Suprapubic skin (tissue), 4 donors: ENCODE measurements around the gene ST3GAL3. TPM values are rescaled to one million over a fixed set of nuclear protein-coding genes. Genes with fewer than 3 reads are reported as not detected.

Experiments
- DNase-seq, 2 donors: peaks; one replicate each; pipeline ENCODE4 v3.0.0-alpha.2; 2019; ENCODE audit warnings: low spot score in 2 of 2
- H3K27ac ChIP-seq: fragments of 200-600 bp; sonication (generic); one replicate; pipeline ENCODE4 v1.5.1; 2019
- H3K27me3 ChIP-seq: fragments of 200-600 bp; sonication (generic); one replicate; pipeline ENCODE4 v1.5.1; 2019
- H3K36me3 ChIP-seq: fragments of 200-600 bp; sonication (generic); one replicate; pipeline ENCODE4 v1.5.1; 2019
- H3K4me1 ChIP-seq: fragments of 200-600 bp; sonication (generic); one replicate; pipeline ENCODE4 v1.5.1; 2019
- H3K4me3 ChIP-seq: fragments of 200-600 bp; sonication (generic); one replicate; pipeline ENCODE4 v1.5.1; 2019; ENCODE audit warnings: mild to moderate bottlenecking
- H3K9me3 ChIP-seq: fragments of 200-600 bp; sonication (generic); one replicate; pipeline ENCODE4 v1.5.1; 2019
- CTCF ChIP-seq, 2 donors: fragments of 200-600 bp in 1 of 2; fragments of 450-650 bp in 1 of 2; sonication (generic) in 1 of 2; IDR thresholded peaks; one replicate each; pipeline ENCODE4 v1.5.1; 2016 to 2019; ENCODE audit warnings: antibody characterized with exemption in 2 of 2, mild to moderate bottlenecking in 1 of 2, moderate library complexity in 1 of 2
- EP300 ChIP-seq: sonication (generic); formaldehyde crosslinking; IDR thresholded peaks from one replicate; pipeline ENCODE4 v1.6.1; 2017; ENCODE audit warnings: antibody characterized with exemption
- POLR2A ChIP-seq, 2 donors: fragments of 450-650 bp; IDR thresholded peaks; one replicate each; pipeline ENCODE4 v1.6.1; 2017; ENCODE audit warnings: antibody characterized with exemption in 2 of 2, mild to moderate bottlenecking in 2 of 2, moderate library complexity in 2 of 2
- POLR2AphosphoS5 ChIP-seq, 3 donors: sonication (generic); formaldehyde crosslinking; IDR thresholded peaks; one replicate each; pipeline ENCODE4 v1.6.1; 2017; ENCODE audit warnings: antibody characterized with exemption in 3 of 3
- WGBS: methylation state at CpG from one replicate; pipeline ENCODE4 v1.1.5; 2018; 5-methylcytosine and 5-hydroxymethylcytosine counted together
- total RNA-seq, 4 donors: library from RNA; depleted of rRNA; stranded (reverse); fragments of >200 nt; gene quantifications; one replicate each; pipeline ENCODE4 v1.1.0, GENCODE V29; 2016

Gene ST3GAL3
- total RNA-seq, 4 donors from 2014 or later, result 6.3 to 21.0 (median 9.9) TPM

GRCh38 chr1:43873851-43874250 lies 166.5 kb downstream of the ST3GAL3 start:
- H3K4me1 ChIP-seq, result peaks cover 6% of the 10 kb centered on the region
- no peaks in the 10 kb centered on the region for H3K36me3 ChIP-seq
- H3K4me3 ChIP-seq, result no peak overlapping the region
- no peaks in the 10 kb centered on the region for H3K27me3 ChIP-seq
- H3K9me3 ChIP-seq, result no peaks in the 10 kb centered on the region
- TF ChIP-seq CTCF (IDR thresholded peaks at IDR 0.05) (no peak), EP300 (no peak), POLR2A (IDR thresholded peaks at IDR 0.05) (no peak), POLR2AphosphoS5 (IDR thresholded peaks at IDR 0.05) (no peak)
- H3K27ac ChIP-seq, result no peak overlapping the region
- no peak for DNase-seq

- 93% methylated on average over 3 of the region's 3 CpGs for WGBS
- no peak for DNase-seq
Observed at GRCh38 chr1:43874716-43875115, 167.4 kb downstream of the ST3GAL3 start.

DNA sequence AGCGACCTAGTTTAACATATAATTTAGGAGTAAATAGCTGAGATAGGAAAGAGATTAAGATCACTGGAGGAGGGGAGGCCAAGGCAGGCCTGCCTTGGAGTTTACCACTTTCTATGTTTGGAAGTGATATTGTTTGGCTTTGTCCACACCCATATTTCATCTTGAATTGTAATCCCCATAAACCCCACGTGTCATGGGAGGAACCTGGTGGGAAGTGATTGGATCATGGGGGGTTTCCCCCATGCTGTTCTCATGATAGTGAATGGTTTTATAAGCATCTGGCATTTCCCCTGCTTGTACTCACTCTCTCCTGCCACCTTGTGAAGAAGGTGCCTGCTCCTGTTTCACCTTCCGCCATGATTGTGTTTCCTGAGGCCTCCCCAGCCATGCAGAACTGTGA lies 168.0 kb downstream of the ST3GAL3 start:
- H3K4me1 ChIP-seq, result peaks cover 14% of the 10 kb centered on the region
- TF ChIP-seq POLR2AphosphoS5 (IDR thresholded peaks at IDR 0.05), result no peak
- no peak for TF ChIP-seq CTCF (IDR thresholded peaks at IDR 0.05)
- TF ChIP-seq POLR2A (IDR thresholded peaks at IDR 0.05), result no peak
- TF ChIP-seq EP300, result no peak
- no peaks in the 10 kb centered on the region for H3K9me3 ChIP-seq
- H3K4me3 ChIP-seq, result no peak overlapping the region
- no peaks in the 10 kb centered on the region for H3K36me3 ChIP-seq
- 80% methylated on average over 3 of the region's 3 CpGs for WGBS
- H3K27me3 ChIP-seq, result no peaks in the 10 kb centered on the region
- no peak overlapping the region for H3K27ac ChIP-seq
- no peak for DNase-seq

More at GRCh38 chr1:43874716-43875115, 167.4 kb downstream of the ST3GAL3 start:
- H3K4me1 ChIP-seq, result peaks cover 12% of the 10 kb centered on the region
- no peak overlapping the region for H3K4me3 ChIP-seq
- H3K9me3 ChIP-seq, result no peaks in the 10 kb centered on the region
- no peak overlapping the region for H3K27ac ChIP-seq
- TF ChIP-seq POLR2A (IDR thresholded peaks at IDR 0.05), result no peak
- TF ChIP-seq CTCF (IDR thresholded peaks at IDR 0.05), result no peak
- TF ChIP-seq POLR2AphosphoS5 (IDR thresholded peaks at IDR 0.05), result no peak
- TF ChIP-seq EP300, result no peak
- H3K36me3 ChIP-seq, result no peaks in the 10 kb centered on the region
- H3K27me3 ChIP-seq, result no peaks in the 10 kb centered on the region

GRCh38 chr1:43877101-43877500 lies 169.8 kb downstream of the ST3GAL3 start:
- TF ChIP-seq POLR2AphosphoS5 (IDR thresholded peaks at IDR 0.05), result no peak
- no peak for TF ChIP-seq POLR2A (IDR thresholded peaks at IDR 0.05)
- no peak for TF ChIP-seq EP300
- no peak for TF ChIP-seq CTCF (IDR thresholded peaks at IDR 0.05)
- 94% methylated on average over 2 of the region's 2 CpGs for WGBS
- DNase-seq, result no peak
- no peaks in the 10 kb centered on the region for H3K27me3 ChIP-seq
- H3K36me3 ChIP-seq, result no peaks in the 10 kb centered on the region
- H3K4me1 ChIP-seq, result peaks cover 14% of the 10 kb centered on the region
- no peak overlapping the region for H3K27ac ChIP-seq
- no peaks in the 10 kb centered on the region for H3K9me3 ChIP-seq
- H3K4me3 ChIP-seq, result no peak overlapping the region

DNA sequence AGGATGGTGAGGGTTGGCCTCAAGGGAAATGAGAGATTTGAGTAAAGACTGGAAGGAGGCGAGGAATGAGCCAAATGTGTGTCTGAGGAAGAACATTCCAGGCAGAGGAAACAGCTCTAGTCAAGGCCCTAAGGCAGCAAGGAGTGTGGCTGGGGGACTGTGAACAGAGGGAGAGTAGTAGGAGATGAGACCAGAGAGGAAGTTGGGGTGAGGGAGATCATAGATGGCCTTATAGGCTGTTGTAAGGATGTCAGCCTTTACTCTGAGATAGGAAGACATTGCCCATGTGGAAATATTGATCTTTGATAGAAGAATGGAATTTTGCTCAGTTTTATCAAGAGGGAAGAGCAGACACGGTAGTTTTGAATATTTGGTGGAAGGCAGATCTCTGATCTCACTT lies 171.1 kb downstream of the ST3GAL3 start:
- DNase-seq, result no peak
- H3K27ac ChIP-seq, result no peak overlapping the region
- WGBS, result 91% methylated on average over 2 of the region's 2 CpGs
- H3K36me3 ChIP-seq, result no peaks in the 10 kb centered on the region
- TF ChIP-seq EP300 (no peak), POLR2AphosphoS5 (IDR thresholded peaks at IDR 0.05) (no peak)
- peaks cover 8% of the 10 kb centered on the region for H3K4me1 ChIP-seq
- no peak overlapping the region for H3K4me3 ChIP-seq
- no peaks in the 10 kb centered on the region for H3K9me3 ChIP-seq
- H3K27me3 ChIP-seq, result no peaks in the 10 kb centered on the region

- H3K9me3 ChIP-seq, result no peaks in the 10 kb centered on the region
- no peaks in the 10 kb centered on the region for H3K36me3 ChIP-seq
- H3K4me3 ChIP-seq, result no peak overlapping the region
- TF ChIP-seq CTCF (IDR thresholded peaks at IDR 0.05) (no peak), POLR2A (IDR thresholded peaks at IDR 0.05) (no peak), EP300 (no peak), POLR2AphosphoS5 (IDR thresholded peaks at IDR 0.05) (no peak)
- H3K27me3 ChIP-seq, result no peaks in the 10 kb centered on the region
- H3K4me1 ChIP-seq, result peaks cover 8% of the 10 kb centered on the region
- no peak for DNase-seq
- WGBS, result 85% methylated on average over 4 of the region's 4 CpGs
- H3K27ac ChIP-seq, result no peak overlapping the region
Observed at GRCh38 chr1:43878854-43879253, 171.5 kb downstream of the ST3GAL3 start.
